Measurements from ENCODE around the gene ACSF3.

The ACSF3 gene

DNA sequence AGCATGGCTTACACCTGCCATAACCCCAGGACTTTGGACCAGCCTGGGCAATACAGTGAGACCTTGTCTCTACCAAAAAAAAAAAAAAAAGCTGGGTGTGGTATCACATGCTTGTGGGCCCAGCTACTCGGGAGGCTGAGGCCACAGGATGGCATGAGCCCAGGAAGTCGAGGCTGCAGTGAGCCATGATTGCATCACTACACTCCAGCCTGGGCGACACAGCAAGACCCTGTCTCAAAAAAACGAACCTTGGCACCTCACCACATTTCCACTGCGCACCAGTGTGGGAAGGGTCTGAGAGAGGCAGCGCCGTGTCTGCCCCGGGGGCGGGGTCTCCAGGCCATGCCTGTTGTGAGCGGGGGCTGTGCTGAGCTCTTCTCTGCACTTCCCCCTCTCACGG is 6.3 kb downstream of the ACSF3 start:
- Histone ChIP-seq H3K27ac (ENCODE audit: insufficient read depth in 1 of 2, low read depth in 1 of 2, low read length in 2 of 2, poor library complexity in 1 of 2, severe bottlenecking in 2 of 2) (no peak overlapping the region), H3K4me1 (ENCODE audit: control extremely low read depth in 1 of 4, control insufficient read depth in 4 of 4, insufficient read depth in 4 of 4, low read length in 3 of 4) (peaks cover 8 to 69% (median 67%) of the 10 kb centered on the region in 4 experiments), H3K36me3 (ENCODE audit: control insufficient read depth in 4 of 4, insufficient read depth in 4 of 4, low read length in 3 of 4) (peaks cover 4 to 77% (median 47%) of the 10 kb centered on the region in 4 experiments), H3K9me3 (ENCODE audit: control extremely low read depth in 1 of 5, control insufficient read depth in 4 of 5, insufficient read depth in 2 of 5, low read depth in 1 of 5, low read length in 4 of 5) (no peaks in the 10 kb centered on the region), H3K4me3 (ENCODE audit: control insufficient read depth in 1 of 7, extremely low read depth in 1 of 7, insufficient read depth in 4 of 7, low read depth in 2 of 7, low read length in 6 of 7) (no peak overlapping the region), H3K27me3 (replicated peaks in 2 of 5; ENCODE audit: control insufficient read depth in 4 of 5, insufficient read depth in 5 of 5, low read length in 4 of 5) (no peaks in the 10 kb centered on the region)
- DNase-seq = no peak
- CTCF ChIA-PET = interaction anchor here (1.0 to 2.8 kb wide), 4 partner anchors 9 to 189 kb away, joined by 3 to 9 read pairs (median 4); no protein-coding TSS in a partner anchor
- POLR2A ChIA-PET = interaction anchor here (0.9 kb wide), 1 partner anchor 56 kb away, joined by 3 read pairs; no protein-coding TSS in a partner anchor
- 76% methylated on average over 3 of the region's 11 CpGs for WGBS (ENCODE audit: insufficient coverage)

- CTCF ChIA-PET = interaction anchor here (2.8 kb wide), 1 partner anchor 8 kb away, joined by 9 read pairs; no protein-coding TSS in a partner anchor
- peaks cover 6 to 61% (median 59%) of the 10 kb centered on the region in 4 experiments for H3K4me1 ChIP-seq (ENCODE audit: control extremely low read depth in 1 of 4, control insufficient read depth in 4 of 4, insufficient read depth in 4 of 4, low read length in 3 of 4)
- no peaks in the 10 kb centered on the region for H3K9me3 ChIP-seq (ENCODE audit: control extremely low read depth in 1 of 5, control insufficient read depth in 4 of 5, insufficient read depth in 2 of 5, low read depth in 1 of 5, low read length in 4 of 5)
- no peak overlapping the region for H3K4me3 ChIP-seq (ENCODE audit: control insufficient read depth in 1 of 7, extremely low read depth in 1 of 7, insufficient read depth in 4 of 7, low read depth in 2 of 7, low read length in 6 of 7)
- DNase-seq = no peak
- peaks cover 6 to 86% (median 54%) of the 10 kb centered on the region in 4 experiments for H3K36me3 ChIP-seq (ENCODE audit: control insufficient read depth in 4 of 4, insufficient read depth in 4 of 4, low read length in 3 of 4)
- POLR2A ChIA-PET = no interaction called here
- no peak overlapping the region for H3K27ac ChIP-seq (ENCODE audit: insufficient read depth in 1 of 2, low read depth in 1 of 2, low read length in 2 of 2, poor library complexity in 1 of 2, severe bottlenecking in 2 of 2)
- H3K27me3 ChIP-seq (replicated peaks in 2 of 5; ENCODE audit: control insufficient read depth in 4 of 5, insufficient read depth in 5 of 5, low read length in 4 of 5) = no peaks in the 10 kb centered on the region
- 88% methylated on average over 41 of the region's 42 CpGs for WGBS (ENCODE audit: insufficient coverage)
These were observed 7.1 kb downstream of the ACSF3 start for GRCh38 chr16:89100601-89101302.

- Histone ChIP-seq H3K4me1 (ENCODE audit: control extremely low read depth in 1 of 4, control insufficient read depth in 4 of 4, insufficient read depth in 4 of 4, low read length in 3 of 4) (peaks cover 6 to 54% (median 52%) of the 10 kb centered on the region in 4 experiments), H3K9me3 (ENCODE audit: control extremely low read depth in 1 of 5, control insufficient read depth in 4 of 5, insufficient read depth in 2 of 5, low read depth in 1 of 5, low read length in 4 of 5) (no peaks in the 10 kb centered on the region), H3K4me3 (ENCODE audit: control insufficient read depth in 1 of 7, extremely low read depth in 1 of 7, insufficient read depth in 4 of 7, low read depth in 2 of 7, low read length in 6 of 7) (no peak overlapping the region), H3K27me3 (replicated peaks in 2 of 5; ENCODE audit: control insufficient read depth in 4 of 5, insufficient read depth in 5 of 5, low read length in 4 of 5) (no peaks in the 10 kb centered on the region), H3K27ac (ENCODE audit: insufficient read depth in 1 of 2, low read depth in 1 of 2, low read length in 2 of 2, poor library complexity in 1 of 2, severe bottlenecking in 2 of 2) (peak overlapping the region in 1 of 2 experiments; percentile 49), H3K36me3 (ENCODE audit: control insufficient read depth in 4 of 4, insufficient read depth in 4 of 4, low read length in 3 of 4) (peaks cover 7 to 84% (median 55%) of the 10 kb centered on the region in 4 experiments)
- POLR2A ChIA-PET = interaction anchor here (0.7 to 1.9 kb wide), 3 partner anchors 8 to 14 kb away, joined by 3 to 8 read pairs (median 3); partner anchors contain the start of gene ACSF3
- peak in 1 of 3 donors; percentile 17 for DNase-seq
- CTCF ChIA-PET = interaction anchor here (0.7 to 2.1 kb wide), 7 partner anchors 9 to 123 kb away, joined by 3 to 8 read pairs (median 4); no protein-coding TSS in a partner anchor
- WGBS (ENCODE audit: insufficient coverage) = 82% methylated on average over 36 of the region's 37 CpGs
These were observed 7.8 kb downstream of the ACSF3 start for GRCh38 chr16:89101303-89102040.

DNA sequence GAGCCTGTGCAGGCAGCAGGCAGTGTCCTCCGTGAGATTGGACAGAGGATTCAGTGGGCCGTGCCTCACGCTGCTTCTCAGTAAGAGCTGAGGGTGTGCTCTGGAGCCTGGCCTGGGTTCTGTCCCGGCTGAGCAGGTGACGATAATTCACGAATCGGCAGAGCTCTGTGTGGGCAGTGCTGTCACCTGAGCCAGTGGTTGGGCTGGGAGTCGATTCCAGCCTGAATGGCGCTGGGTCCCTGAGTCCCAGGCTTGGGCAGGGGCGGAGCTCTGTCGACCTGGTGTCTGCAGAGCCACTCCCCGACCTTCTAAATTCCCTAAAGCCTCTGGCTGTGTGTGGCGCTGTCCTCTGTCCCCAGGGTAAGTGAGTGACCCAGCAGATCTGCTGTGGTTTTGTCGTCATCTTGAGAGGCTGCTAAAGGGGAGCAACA is 8.4 kb downstream of the ACSF3 start:
- no peak overlapping the region for H3K4me3 ChIP-seq (ENCODE audit: control insufficient read depth in 1 of 7, extremely low read depth in 1 of 7, insufficient read depth in 4 of 7, low read depth in 2 of 7, low read length in 6 of 7)
- ChIA-PET POLR2A (interaction anchor here (0.7 to 1.9 kb wide), 4 partner anchors 8 to 62 kb away, joined by 3 to 8 read pairs (median 3); partner anchors contain the start of gene ACSF3), CTCF (interaction anchor here (0.7 to 2.1 kb wide), 9 partner anchors 8 to 165 kb away, joined by 3 to 8 read pairs (median 4); no protein-coding TSS in a partner anchor)
- DNase-seq = peak; percentile 77 to 92 (median 87)
- H3K36me3 ChIP-seq (ENCODE audit: control insufficient read depth in 4 of 4, insufficient read depth in 4 of 4, low read length in 3 of 4) = peaks cover 10 to 88% (median 60%) of the 10 kb centered on the region in 4 experiments
- WGBS (ENCODE audit: insufficient coverage) = 61% methylated on average over 12 of the region's 14 CpGs
- H3K4me1 ChIP-seq (ENCODE audit: control extremely low read depth in 1 of 4, control insufficient read depth in 4 of 4, insufficient read depth in 4 of 4, low read length in 3 of 4) = peaks cover 5 to 48% (median 46%) of the 10 kb centered on the region in 4 experiments
- peak overlapping the region in 1 of 2 experiments; percentile 49 for H3K27ac ChIP-seq (ENCODE audit: insufficient read depth in 1 of 2, low read depth in 1 of 2, low read length in 2 of 2, poor library complexity in 1 of 2, severe bottlenecking in 2 of 2)
- H3K9me3 ChIP-seq (ENCODE audit: control extremely low read depth in 1 of 5, control insufficient read depth in 4 of 5, insufficient read depth in 2 of 5, low read depth in 1 of 5, low read length in 4 of 5) = peaks cover 0 to 5% (median 0%) of the 10 kb centered on the region in 5 experiments
- no peaks in the 10 kb centered on the region for H3K27me3 ChIP-seq (replicated peaks in 2 of 5; ENCODE audit: control insufficient read depth in 4 of 5, insufficient read depth in 5 of 5, low read length in 4 of 5)

DNA sequence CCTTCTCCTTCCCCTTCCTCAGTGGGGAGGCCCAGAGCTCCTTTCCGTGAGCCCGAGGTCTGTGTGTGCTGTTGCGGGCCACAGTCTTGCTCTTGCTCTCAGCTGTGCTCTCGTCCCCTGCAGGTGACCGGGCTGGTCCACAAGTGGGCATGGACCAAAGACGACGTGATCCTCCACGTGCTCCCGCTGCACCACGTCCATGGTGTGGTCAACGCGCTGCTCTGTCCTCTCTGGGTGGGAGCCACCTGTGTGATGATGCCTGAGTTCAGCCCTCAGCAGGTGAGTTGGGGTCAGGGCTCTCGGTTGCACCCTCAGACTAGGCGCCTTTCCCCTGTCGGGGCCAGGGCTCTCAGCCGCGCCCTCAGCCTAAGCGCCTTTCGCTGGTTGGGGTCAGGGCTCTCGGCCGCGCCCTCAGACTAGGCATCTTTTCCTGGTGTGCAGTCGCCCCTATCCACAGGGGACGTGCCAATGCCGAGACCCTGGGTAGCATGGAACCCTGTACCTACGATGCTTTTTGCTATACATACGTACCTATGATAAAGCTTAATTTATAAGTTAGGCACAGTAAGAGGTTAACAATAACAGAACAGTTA is 8.9 kb downstream of the ACSF3 start:
- ChIA-PET CTCF (interaction anchor here (0.7 to 2.1 kb wide), 9 partner anchors 7 to 166 kb away, joined by 3 to 8 read pairs (median 4); no protein-coding TSS in a partner anchor), POLR2A (interaction anchor here (0.7 to 1.9 kb wide), 3 partner anchors 11 to 62 kb away, joined by 3 to 8 read pairs (median 3); no protein-coding TSS in a partner anchor)
- Histone ChIP-seq H3K36me3 (ENCODE audit: control insufficient read depth in 4 of 4, insufficient read depth in 4 of 4, low read length in 3 of 4) (peaks cover 13 to 88% (median 65%) of the 10 kb centered on the region in 4 experiments), H3K27me3 (replicated peaks in 2 of 5; ENCODE audit: control insufficient read depth in 4 of 5, insufficient read depth in 5 of 5, low read length in 4 of 5) (no peaks in the 10 kb centered on the region), H3K27ac (ENCODE audit: insufficient read depth in 1 of 2, low read depth in 1 of 2, low read length in 2 of 2, poor library complexity in 1 of 2, severe bottlenecking in 2 of 2) (peak overlapping the region in 1 of 2 experiments; percentile 49), H3K4me1 (ENCODE audit: control extremely low read depth in 1 of 4, control insufficient read depth in 4 of 4, insufficient read depth in 4 of 4, low read length in 3 of 4) (peaks cover 4 to 43% (median 41%) of the 10 kb centered on the region in 4 experiments), H3K4me3 (ENCODE audit: control insufficient read depth in 1 of 7, extremely low read depth in 1 of 7, insufficient read depth in 4 of 7, low read depth in 2 of 7, low read length in 6 of 7) (no peak overlapping the region), H3K9me3 (ENCODE audit: control extremely low read depth in 1 of 5, control insufficient read depth in 4 of 5, insufficient read depth in 2 of 5, low read depth in 1 of 5, low read length in 4 of 5) (peaks cover 0 to 11% (median 0%) of the 10 kb centered on the region in 5 experiments)
- no peak for DNase-seq
- 78% methylated on average over 11 of the region's 27 CpGs for WGBS (ENCODE audit: insufficient coverage)

DNA sequence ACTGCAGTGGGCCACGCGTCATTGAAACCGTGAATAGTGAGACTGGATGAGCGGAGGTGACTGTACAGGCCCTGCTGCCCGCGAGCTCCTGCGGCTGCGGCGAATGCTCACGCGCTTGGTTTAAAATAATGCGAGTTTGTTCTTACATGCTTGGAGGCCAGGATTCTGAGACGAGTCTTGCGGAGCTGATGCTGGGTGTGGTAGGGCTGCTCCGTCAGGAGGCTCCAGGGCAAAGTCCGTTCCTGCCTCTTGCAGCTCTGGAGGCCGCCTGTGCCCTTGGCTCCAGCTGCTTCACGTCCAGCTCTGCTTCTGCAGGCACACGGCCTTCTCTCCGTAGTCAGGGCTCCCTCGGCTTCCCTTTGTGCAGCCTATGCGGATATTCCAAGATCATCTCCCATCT is 9.5 kb downstream of the ACSF3 start:
- H3K9me3 ChIP-seq (ENCODE audit: control extremely low read depth in 1 of 5, control insufficient read depth in 4 of 5, insufficient read depth in 2 of 5, low read depth in 1 of 5, low read length in 4 of 5) = peaks cover 0 to 13% (median 0%) of the 10 kb centered on the region in 5 experiments
- CTCF ChIA-PET = interaction anchor here (0.7 to 2.1 kb wide), 7 partner anchors 9 to 166 kb away, joined by 4 to 8 read pairs (median 5); no protein-coding TSS in a partner anchor
- peak overlapping the region in 1 of 2 experiments; percentile 49 for H3K27ac ChIP-seq (ENCODE audit: insufficient read depth in 1 of 2, low read depth in 1 of 2, low read length in 2 of 2, poor library complexity in 1 of 2, severe bottlenecking in 2 of 2)
- POLR2A ChIA-PET = interaction anchor here (1.9 kb wide), 1 partner anchor 12 kb away, joined by 8 read pairs; no protein-coding TSS in a partner anchor
- no peak overlapping the region for H3K4me3 ChIP-seq (ENCODE audit: control insufficient read depth in 1 of 7, extremely low read depth in 1 of 7, insufficient read depth in 4 of 7, low read depth in 2 of 7, low read length in 6 of 7)
- no peak for DNase-seq
- no peaks in the 10 kb centered on the region for H3K27me3 ChIP-seq (replicated peaks in 2 of 5; ENCODE audit: control insufficient read depth in 4 of 5, insufficient read depth in 5 of 5, low read length in 4 of 5)
- peaks cover 13 to 88% (median 68%) of the 10 kb centered on the region in 4 experiments for H3K36me3 ChIP-seq (ENCODE audit: control insufficient read depth in 4 of 4, insufficient read depth in 4 of 4, low read length in 3 of 4)
- peaks cover 2 to 37% (median 35%) of the 10 kb centered on the region in 4 experiments for H3K4me1 ChIP-seq (ENCODE audit: control extremely low read depth in 1 of 4, control insufficient read depth in 4 of 4, insufficient read depth in 4 of 4, low read length in 3 of 4)
- WGBS (ENCODE audit: insufficient coverage) = 95% methylated on average over 22 of the region's 22 CpGs
